ENCODE measurements around the gene TMEM151A.

TMEM151A gene

DNA sequence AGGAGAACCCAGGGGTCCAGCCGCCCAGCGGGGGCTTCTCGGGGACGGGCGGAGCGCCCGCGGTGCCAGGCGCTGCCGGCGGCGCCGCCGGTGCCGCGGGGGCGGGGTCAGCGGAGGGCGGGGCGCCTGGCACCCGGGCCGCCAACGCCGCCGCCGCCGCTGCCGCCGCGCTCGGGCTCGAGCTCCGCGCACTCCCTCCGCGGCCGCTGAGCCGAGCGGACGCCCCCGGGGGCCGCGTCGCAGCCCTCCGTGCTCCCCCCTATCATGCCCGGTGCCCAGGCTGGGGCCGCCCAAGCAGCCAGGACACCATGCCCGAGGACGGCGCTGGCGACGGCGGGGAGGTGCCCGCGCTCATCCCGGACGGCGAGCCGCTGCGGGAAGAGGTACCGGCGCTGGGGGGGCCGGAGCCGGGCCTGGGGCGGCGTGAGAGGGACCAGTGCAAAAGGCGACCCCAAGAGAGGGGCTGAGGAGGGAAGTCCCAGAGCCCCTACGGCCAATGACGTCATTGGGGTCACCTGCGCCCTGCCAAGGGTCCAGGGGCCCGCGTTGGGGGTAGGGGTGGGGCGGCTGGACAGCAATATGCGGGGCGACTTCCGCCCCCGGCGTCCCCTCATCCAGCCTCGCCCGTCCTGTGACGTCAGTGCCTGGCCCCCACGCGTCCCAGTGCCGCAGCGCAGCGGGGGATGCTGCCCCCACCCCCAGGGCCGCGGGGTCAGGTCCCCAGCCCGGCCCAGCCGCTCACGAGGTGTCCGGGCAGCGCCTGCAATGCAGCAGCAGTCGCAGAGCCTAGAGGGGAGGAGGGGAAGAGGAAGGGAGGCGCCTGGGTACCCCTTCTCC, at the start of gene TMEM151A:
Gene TMEM151A (plus strand): TSS at position 189 of the 837 bp plus-strand sequence. CDS start 120 bp downstream, at position 309.
- no peak for TF ChIP-seq CTCF (IDR thresholded peaks at IDR 0.05; ENCODE audit: low read depth, low read length, missing control alignments)
- no peak for DNase-seq (ENCODE audit: low read depth)
- H3K4me3 ChIP-seq (ENCODE audit: low read depth, low read length), result no peak within 1 kb of the TSS

GRCh38 chr11:66242095-66242765, 49.5 kb upstream of the TMEM151A start:
- DNase-seq (ENCODE audit: low read depth), result no peak
- no peak for TF ChIP-seq CTCF (IDR thresholded peaks at IDR 0.05; ENCODE audit: low read depth, low read length, missing control alignments)
- no peak overlapping the region for H3K4me3 ChIP-seq (ENCODE audit: low read depth, low read length)

- TF ChIP-seq CTCF (IDR thresholded peaks at IDR 0.05; ENCODE audit: low read depth, low read length, missing control alignments), result no peak
- no peak for DNase-seq (ENCODE audit: low read depth)
- H3K4me3 ChIP-seq (ENCODE audit: low read depth, low read length), result no peak overlapping the region
Measured at GRCh38 chr11:66243782-66244535, 47.7 kb upstream of the TMEM151A start.

GRCh38 chr11:66247295-66247694, 44.4 kb upstream of the TMEM151A start:
- TF ChIP-seq CTCF (IDR thresholded peaks at IDR 0.05; ENCODE audit: low read depth, low read length, missing control alignments), result no peak
- H3K4me3 ChIP-seq (ENCODE audit: low read depth, low read length), result no peak overlapping the region
- no peak for DNase-seq (ENCODE audit: low read depth)

DNA sequence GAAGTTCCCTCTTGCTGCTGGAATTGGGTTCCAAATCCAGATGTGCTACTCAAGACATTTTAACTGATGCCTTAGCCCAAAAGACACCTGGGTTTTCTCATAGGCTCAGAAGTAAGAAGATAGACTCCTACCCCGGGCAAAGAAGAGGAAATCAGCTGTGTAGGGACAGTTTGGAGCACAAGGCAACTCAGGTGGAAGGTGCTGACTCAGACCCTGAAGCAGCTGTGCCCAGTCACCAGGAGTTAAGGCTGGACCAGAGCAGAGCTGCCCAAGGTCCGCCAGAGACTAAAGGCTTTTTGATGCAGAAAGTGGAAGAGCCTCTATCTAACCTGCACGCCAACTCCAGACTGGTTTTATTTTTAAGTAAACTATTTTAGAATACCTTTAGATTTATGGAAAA, 43.9 kb upstream of the TMEM151A start:
- TF ChIP-seq CTCF (IDR thresholded peaks at IDR 0.05; ENCODE audit: low read depth, low read length, missing control alignments), result no peak
- DNase-seq (ENCODE audit: low read depth), result no peak
- H3K4me3 ChIP-seq (ENCODE audit: low read depth, low read length), result no peak overlapping the region

- no peak overlapping the region for H3K4me3 ChIP-seq (ENCODE audit: low read depth, low read length)
- no peak for TF ChIP-seq CTCF (IDR thresholded peaks at IDR 0.05; ENCODE audit: low read depth, low read length, missing control alignments)
- DNase-seq (ENCODE audit: low read depth), result no peak
Measured at GRCh38 chr11:66248903-66249302, 42.8 kb upstream of the TMEM151A start.

All from GM12864 (cell line).